ENCODE measurements around the gene YBX2. TPM values are rescaled to one million over a fixed set of nuclear protein-coding genes. Genes with fewer than 3 reads are reported as not detected.
A peak's percentile ranks its signal among the peaks of the same experiment; 100 is the strongest.

YBX2 gene
- polyA plus RNA-seq, 1 experiment: 0.11 TPM

DNA sequence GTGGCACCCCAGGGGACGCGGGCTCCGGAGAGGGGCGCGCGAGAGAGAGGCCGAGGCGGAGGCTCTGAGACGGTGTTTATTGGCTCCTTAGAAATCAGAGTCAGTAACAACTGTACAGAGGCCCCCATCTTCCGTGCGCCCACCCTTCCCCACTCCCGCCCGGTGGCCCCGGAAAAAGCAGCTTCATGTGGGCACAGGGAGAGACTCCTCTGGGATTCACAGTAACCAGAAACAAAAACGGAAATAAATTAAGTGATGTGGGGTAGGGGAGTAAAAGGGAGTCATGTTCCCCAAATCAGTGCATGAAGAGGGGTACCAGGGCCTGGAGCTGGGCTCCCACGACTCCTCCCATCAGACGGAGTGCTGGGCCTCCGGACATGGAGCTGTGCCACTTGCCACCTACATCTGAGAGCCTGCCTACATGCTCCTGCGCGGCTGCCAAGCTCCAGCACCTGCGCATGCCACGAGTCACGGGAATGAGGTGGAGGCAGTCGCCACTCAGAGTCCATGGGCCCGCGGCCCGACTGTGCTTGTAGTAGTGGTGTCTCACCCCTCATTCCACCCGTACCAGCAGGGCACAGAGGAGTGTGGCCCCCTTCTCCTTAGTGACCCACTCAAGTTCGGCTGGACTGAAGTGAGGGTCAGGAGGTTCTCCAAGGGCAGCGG lies 21.3 kb upstream of the YBX2 start:
- peak overlapping the region; percentile 91 for H3K4me3 ChIP-seq (ENCODE audit: low read depth, low read length)
- no peaks in the 10 kb centered on the region for H3K27me3 ChIP-seq (ENCODE audit: control insufficient read depth, insufficient read depth, low read length)
- H3K36me3 ChIP-seq (ENCODE audit: control insufficient read depth, insufficient read depth, low read length): peaks cover 46% of the 10 kb centered on the region
- POLR2A ChIA-PET: interaction anchor here (0.6 kb wide), 1 partner anchor 140 kb away, joined by 9 read pairs; no protein-coding TSS in a partner anchor
- no peak for TF ChIP-seq CTCF (IDR thresholded peaks at IDR 0.05; ENCODE audit: insufficient read depth, low read depth, low read length)
- DNase-seq (ENCODE audit: low read depth): no peak
- CTCF ChIA-PET: interaction anchor here (1.3 kb wide), 1 partner anchor 25 kb away, joined by 4 read pairs; no protein-coding TSS in a partner anchor

DNA sequence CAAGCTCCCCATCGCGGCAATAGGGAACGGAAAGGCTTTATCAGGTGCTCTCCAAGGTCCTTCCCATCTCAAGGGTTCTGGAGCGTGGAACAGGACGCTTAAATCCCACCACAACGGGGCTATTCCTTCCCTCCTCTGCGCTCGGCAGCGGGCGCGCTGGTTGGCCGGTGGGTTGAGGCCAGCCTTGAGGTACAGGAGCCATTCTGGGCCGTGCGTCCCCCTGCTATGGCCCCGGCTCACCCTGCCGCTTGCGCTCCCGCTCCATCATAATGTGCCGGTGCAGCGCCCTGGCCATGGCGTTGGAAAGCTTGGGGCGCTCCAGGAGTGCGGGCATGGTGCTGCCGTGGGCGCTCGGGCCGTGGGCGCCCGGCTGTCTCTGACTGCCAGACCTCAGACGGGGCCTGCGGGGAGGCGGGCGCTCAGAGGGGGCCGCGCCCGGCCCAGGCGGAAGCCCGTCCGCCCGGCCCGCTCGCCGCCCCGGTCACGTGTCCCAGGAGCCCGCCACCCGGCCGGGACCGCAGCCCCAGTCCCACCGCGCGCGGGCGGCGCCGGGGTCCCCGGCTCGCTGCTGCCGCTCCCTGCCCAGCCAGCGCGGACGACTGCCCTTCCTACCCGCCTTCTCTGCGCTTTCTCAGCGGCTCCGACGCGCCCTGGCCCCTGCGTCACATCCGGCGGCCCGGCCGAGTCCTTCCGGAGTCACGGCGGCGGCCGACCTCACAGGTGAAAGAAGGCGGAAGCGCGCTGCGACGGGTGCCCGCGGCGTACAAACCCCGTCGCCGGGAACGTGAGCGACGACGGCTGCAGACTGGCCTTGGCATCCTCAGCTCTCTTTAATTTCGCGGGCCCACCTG lies 20.5 kb upstream of the YBX2 start, which contains the start of gene GPS2:
Gene GPS2, minus strand, starts transcription at position 642 of the 851 bp plus-strand sequence. Its CDS starts 308 bp downstream, at position 334.
- peak within 1 kb of the TSS; percentile 91 for H3K4me3 ChIP-seq (ENCODE audit: low read depth, low read length)
- ChIA-PET POLR2A (interaction anchor here (0.6 to 1.3 kb wide), 2 partner anchors 14 to 141 kb away, joined by 3 to 9 read pairs; partner anchors contain the start of gene NEURL4), CTCF (interaction anchor here (1.0 to 3.4 kb wide), 3 partner anchors 10 to 26 kb away, joined by 3 to 22 read pairs (median 4); no protein-coding TSS in a partner anchor)
- TF ChIP-seq CTCF (IDR thresholded peaks at IDR 0.05; ENCODE audit: insufficient read depth, low read depth, low read length): no peak
- peaks cover 46% of the 10 kb centered on the region for H3K36me3 ChIP-seq (ENCODE audit: control insufficient read depth, insufficient read depth, low read length)
- H3K27me3 ChIP-seq (ENCODE audit: control insufficient read depth, insufficient read depth, low read length): no peaks in the 10 kb centered on the region
- DNase-seq (ENCODE audit: low read depth): peak; percentile 20

DNA sequence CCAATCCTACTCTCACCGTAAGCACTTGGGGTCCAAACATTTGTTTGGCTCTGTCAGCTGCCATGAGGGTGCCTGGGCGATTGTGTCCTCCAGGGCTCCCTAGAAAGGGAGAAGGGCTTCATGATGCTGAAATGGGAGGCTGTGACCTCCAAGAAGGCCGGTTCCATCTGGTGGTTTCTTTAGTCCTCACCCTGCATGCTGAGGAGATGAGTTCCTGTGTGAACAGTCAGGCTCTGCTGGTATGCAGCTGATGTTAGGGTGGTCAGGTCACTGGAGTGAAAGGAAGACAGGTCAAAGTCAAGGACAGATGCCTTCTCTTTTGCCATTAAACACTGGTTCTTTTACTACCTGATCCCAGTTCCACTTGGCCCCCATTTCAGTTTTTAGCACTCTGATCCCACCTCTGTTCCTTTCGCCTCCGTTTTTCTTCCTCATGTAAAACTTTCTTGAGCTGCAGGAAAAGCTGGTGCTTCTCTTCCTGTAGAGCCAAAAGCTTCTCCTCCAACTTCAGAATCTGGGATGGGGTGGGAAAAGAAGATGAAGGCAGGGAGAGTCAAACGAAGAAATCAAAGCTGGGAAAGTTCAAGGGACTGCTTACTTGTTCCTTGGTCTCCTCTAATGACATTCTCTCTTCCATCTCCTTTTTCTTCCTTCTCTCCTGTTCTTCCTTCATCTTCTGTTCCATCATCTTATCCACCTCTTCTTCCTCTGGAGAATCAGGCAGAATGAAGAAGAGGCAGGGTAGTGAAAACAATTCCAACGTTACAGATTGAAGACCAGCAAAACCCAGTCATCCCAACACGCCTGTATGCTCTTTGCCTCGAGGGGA lies 19.7 kb upstream of the YBX2 start:
- H3K36me3 ChIP-seq (ENCODE audit: control insufficient read depth, insufficient read depth, low read length): peaks cover 50% of the 10 kb centered on the region

More for the DNA sequence above, 19.7 kb upstream of the YBX2 start:
- Histone ChIP-seq H3K27me3 (ENCODE audit: control insufficient read depth, insufficient read depth, low read length) (no peaks in the 10 kb centered on the region), H3K4me3 (ENCODE audit: low read depth, low read length) (peak overlapping the region; percentile 91)
- ChIA-PET CTCF (interaction anchor here (0.6 to 3.4 kb wide), 5 partner anchors 11 to 90 kb away, joined by 3 to 22 read pairs (median 4); no protein-coding TSS in a partner anchor), POLR2A (interaction anchor here (1.3 kb wide), 1 partner anchor 15 kb away, joined by 3 read pairs; the partner anchor contains the start of gene NEURL4)
- no peak for TF ChIP-seq CTCF (IDR thresholded peaks at IDR 0.05; ENCODE audit: insufficient read depth, low read depth, low read length)
- no peak for DNase-seq (ENCODE audit: low read depth)
